NK-92 (cell line): Measurements from ENCODE around the gene TBC1D2.

Source experiments
- DNase-seq: peaks from one replicate; lab custom pipeline; 2025; ENCODE audit not compliant: unreplicated experiment; lab: John Stamatoyannopoulos, UW

Gene TBC1D2

DNA sequence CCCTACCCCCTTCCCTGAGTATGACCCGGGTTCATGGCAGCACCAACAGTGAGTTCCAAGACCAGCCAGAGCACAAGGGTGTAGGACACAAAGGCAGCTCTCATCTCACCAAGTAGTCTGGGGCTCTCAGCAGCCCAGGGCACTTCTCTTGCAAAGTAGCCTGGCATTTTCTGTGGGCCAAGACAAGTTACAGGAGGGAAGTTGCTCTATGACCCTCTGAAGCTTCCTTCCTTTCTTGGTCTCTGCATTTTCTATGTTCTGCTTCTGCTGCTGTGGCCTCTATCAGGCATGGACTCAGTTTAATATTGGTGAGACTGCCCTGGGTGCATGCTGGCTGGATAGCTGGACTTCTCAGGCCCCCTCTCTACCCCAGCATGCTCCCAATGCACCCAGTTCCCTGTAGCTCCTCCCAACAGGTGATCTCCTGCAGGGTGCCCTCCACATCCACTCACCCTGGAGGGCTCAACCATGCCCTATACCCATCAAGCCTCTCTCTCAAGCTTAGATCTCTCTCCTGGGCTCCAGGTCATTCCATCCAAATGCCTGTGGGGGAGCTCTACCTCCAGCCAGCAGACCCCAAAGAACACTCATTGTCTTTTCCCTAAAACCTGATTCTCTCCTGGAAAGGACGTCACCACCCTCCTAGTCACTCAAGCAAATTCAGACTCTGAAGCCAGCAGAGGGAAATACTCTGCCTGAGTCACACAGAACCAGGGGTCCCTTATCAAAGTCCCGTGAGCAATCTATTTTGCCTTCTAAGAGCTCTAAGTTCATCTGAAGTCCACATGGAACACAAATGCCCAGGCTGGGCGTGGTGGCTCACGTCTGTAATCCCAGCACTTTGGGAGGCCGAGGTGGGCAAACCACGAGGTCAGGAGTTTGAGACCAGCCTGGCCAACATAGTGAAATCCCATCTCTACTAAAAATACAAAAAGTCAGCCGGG lies 13.8 kb downstream of the TBC1D2 start:
- no peak for DNase-seq

GRCh38 chr9:98240475-98240874 lies 15.0 kb downstream of the TBC1D2 start:
- no peak for DNase-seq

GRCh38 chr9:98236901-98237487 lies 18.5 kb downstream of the TBC1D2 start:
- DNase-seq = no peak

DNA sequence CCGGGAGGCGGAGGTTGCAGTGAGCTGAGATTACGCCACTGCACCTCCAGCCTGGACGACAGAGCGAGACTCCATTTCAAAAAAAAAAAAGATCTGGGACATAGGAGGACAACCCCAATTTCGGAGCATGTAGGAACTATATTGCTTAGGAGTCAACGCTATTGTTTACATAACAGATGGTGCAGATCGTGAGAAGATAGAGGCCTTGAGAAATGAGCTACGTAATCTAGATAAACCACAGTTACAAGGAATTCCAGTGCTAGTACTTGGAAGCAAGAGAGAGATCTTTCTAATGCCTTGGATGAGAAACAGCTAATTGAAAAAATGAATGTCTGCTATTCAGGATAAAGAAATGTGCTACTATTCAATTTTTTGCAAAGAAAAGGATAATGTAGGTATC lies 20.3 kb downstream of the TBC1D2 start:
- no peak for DNase-seq

- no peak for DNase-seq
Measured at GRCh38 chr9:98234245-98234825, 21.1 kb downstream of the TBC1D2 start.

DNA sequence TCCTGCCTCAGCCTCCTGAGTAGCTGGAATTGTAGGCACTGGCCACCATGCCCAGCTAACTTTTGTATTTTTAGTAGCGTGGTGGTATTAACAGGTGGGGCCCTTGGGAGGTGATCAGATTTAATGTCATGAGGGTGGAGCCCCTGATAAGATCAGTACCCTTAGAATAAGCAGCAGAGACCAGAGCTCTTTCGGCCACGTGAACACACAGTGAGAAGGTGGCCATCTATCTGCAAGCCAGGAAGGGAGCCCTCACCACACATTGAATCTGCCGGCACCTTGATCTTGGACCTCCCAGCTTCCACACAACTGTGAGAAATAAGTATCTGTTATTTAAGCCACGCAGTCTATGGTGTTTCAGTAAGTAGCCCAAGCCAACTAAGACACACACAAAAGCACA lies 22.5 kb downstream of the TBC1D2 start:
- DNase-seq = no peak

DNA sequence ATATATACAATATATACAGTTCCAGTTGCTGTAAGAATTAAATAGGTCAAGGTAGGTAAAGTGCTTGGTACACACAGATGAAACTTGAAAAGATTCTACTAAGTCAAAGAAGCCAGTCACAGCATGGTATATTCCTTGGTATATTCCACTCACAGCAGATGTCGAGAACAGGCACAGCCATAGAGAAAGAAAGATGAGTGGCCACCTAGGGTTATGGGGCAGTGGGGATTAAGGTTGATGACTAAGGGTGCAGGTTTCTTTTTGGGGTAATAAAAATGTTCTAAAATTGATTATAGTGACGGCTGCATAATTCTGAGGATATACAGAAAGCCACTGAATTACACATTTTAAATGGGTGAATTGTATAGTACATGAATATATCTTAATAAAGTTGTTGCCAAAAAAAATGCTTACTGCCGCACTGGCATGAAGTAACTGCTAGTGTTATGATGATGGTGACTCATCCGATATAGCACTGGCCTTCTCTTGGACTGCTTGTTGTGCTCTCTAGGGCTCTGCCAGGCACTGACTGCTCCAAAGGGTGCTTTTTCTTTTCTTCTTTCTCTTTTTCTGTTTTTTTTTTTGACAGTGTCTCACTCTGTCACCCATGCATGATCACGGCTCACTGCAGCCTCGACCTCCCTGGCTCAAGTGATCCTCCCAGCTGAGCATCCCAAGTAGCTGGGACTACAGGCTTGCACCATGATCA lies 23.5 kb downstream of the TBC1D2 start:
- no peak for DNase-seq

DNA sequence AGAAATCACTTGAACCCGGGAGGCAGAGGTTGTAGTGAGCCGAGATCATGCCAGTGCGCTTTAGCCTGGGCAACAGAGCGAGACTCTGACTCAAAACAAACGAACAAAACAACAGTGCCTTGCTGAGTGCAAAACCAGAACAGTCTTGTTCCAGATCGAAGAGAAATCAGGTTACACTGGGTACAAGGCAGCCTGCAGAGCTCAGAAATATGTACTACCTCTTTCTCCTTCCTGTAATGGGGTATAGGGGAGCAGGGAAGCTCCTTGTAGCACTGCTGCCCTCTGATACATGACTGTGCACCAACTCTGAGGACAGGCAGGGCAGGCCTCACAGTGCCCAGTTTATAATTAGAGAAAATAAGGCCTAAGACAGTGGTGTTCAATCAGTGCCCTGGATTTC lies 24.7 kb downstream of the TBC1D2 start:
- no peak for DNase-seq

GRCh38 chr9:98230304-98230703 lies 25.1 kb downstream of the TBC1D2 start:
- no peak for DNase-seq

- DNase-seq = no peak
Measured at GRCh38 chr9:98229620-98230019, 25.8 kb downstream of the TBC1D2 start.

DNA sequence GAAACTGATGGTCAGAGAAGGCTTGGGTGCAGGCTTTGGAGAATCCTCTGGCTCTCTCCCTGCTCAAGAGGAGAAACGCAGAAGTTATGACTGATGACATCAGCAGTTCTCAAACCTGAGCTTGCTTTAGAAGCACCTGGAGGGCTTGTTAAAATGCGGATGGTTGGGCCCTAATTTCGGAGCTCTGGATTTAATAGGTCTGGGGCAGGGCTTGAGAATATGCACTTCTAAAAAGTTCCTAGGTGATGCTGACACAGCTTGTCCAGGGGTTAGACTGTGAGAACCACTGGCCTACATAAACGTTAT lies 26.4 kb downstream of the TBC1D2 start:
- no peak for DNase-seq

DNA sequence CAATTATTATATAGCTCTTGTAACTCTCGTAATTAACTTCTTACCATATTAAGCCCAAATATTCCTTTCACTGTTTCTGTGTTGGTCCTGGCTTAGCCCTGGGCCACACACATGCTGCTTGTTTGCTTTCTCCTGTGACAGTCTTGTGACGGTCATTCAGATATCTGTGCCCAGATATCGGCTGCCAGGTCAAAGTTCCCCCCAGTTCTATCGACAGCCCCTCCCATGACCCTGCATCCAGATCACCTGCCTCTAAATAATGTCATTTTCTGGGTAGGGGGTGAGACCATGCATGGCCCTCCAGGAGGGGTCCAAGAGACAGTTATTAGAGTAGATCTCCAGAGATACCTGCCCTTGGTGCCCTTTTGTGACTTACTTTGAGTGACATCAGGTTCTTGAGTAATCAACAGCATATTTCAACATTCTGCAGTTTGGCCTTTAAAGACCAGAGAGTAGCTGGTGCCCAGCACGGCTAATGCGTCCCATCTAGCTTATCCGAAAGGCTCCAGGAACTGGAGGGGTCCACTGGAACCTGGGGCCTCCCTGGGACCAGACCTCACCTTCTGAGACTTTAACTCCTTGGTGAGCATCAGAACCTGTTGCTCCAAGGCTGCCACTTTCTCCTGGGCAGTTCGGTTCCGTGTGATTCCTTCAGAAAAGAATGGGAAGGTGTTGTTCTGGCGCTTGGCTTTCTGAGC lies 26.9 kb downstream of the TBC1D2 start:
- no peak for DNase-seq

GRCh38 chr9:98227883-98228282 lies 27.6 kb downstream of the TBC1D2 start:
- no peak for DNase-seq

DNA sequence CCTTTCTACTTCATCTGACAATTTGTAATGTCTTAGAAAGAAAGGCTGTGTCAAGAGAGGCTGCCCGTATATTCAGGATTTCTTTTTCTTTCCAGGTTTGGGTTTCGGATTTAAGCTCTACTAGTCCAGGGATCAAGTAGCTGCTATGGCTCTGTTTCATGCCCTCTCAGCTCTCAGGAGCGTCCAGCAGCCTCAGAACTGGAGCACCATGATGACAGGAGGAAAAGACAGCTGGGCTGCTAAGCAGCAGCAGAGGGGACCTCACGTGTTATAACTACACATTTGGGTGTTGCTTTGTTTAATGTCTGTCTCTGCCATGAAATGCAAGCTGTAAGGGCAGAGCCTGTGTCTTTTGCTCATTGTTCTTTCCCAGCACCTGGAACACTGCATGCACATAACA lies 28.5 kb downstream of the TBC1D2 start:
- no peak for DNase-seq

DNA sequence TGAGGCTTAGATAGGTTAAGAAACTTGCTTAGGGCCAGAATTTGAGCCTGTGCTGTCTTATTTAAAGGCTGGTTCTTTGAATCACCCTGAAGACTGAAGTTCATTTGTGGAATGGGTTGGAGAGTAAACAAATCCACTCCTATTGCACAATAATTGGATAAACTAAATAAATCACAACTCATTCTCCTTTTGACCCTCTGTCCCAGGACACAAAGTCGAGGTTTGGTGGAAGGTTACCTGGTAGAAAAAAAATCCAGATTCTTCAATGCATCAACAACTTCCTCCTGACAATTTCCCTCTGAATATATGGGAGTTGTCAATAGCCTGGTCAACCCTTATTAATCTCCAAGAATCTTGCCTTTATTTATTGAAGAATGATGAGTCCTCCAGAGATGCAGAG lies 28.9 kb downstream of the TBC1D2 start:
- no peak for DNase-seq

DNA sequence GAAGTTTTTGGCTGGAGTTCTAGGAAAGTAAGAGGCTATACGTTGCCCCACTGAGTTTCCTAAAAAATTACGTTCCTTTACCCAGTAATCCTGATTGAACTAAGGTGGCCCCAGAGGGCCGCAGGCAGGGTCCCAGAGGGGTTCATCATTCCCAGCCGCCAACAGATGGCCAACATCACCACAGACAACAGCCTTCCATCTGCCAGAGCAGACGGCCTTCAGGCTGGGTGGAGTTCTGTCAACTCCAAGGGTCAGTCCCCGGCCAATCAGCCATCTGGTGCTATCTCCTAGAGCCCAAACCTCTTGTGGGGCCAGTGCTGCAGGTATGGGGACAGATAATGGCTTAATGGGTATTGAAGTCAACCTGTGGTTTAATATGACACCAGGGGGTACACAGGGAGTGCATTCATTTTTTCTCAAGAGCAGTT lies 30.4 kb downstream of the TBC1D2 start:
- DNase-seq = no peak

DNA sequence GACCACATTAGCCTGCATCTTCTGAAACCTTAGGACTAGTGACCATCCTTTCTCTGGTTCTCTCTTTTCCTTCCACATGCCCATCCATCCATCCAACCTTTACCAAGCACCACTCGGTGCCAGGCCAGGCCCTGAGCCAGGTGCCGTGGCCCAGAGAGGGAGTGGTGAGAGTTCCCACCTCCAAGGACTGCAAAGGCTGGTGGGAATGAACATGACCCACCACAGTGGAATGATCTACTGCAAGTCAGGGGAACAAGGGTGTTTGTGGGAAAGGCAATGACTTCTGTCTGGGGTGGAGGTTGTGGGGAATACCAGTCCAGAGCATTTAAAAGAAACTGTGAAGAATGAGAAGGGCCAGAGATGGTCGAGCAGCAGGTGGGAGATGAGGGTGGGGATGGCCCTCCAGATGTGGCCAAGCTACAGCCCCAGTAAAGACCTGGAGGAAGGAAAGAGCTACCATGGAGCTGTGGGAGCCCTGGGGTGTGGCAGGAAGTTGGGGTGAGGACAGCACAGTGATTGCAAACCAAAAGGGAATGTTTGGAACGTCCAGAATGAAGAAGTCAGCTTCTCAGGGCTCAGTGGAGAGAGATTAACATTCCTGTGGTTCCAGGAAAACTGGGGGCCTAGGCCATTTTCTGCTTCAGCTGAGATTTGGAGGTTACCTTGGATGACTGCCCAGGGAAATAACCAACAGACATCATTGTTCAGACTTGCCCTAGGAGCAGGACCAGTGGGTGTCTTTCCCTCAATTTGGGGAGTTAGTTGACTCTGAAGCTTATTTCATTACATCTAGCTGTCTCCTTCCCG lies 32.4 kb downstream of the TBC1D2 start:
- no peak for DNase-seq

- no peak for DNase-seq
Measured at GRCh38 chr9:98220911-98221310, 34.5 kb downstream of the TBC1D2 start.

GRCh38 chr9:98219794-98220370 lies 35.6 kb downstream of the TBC1D2 start:
- no peak for DNase-seq

DNA sequence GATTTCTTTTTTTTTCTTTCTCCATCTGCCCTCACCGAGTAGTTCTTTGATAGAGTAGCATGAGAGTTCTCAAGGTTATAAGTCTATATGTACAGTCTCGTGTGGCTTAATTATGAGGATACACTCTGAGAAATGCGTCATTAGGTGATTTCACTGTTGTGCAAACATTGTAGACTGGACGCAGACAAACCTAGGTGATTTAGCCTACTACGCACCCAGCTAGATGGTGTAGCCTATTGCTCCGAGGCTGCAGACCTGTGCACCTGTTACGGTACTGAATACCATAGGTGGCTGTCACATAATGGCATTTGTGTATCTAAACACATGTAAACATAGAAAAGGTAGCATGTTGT lies 36.1 kb downstream of the TBC1D2 start:
- DNase-seq = no peak
